ENCODE results near the gene CIDEC.

GRCh38 chr3:9881441-9881840 lies 1.4 kb upstream of the CIDEC start:
- no peak for TF ChIP-seq CTCF (IDR thresholded peaks at IDR 0.05)
- no peak for TF ChIP-seq POLR2A (IDR thresholded peaks at IDR 0.05)

All from breast epithelium (tissue), 3 donors.